GM21717 (cell line): Measurements from ENCODE around the gene DCLRE1B.

Experiments used
- ATAC-seq: cut with Tn5 transposase; IDR thresholded peaks from one replicate; pipeline ENCODE4 v1.9.1; 2021; ENCODE audit warnings: mild to moderate bottlenecking, moderate library complexity; ENCODE audit not compliant: unreplicated experiment

DCLRE1B gene

GRCh38 chr1:113904674-113905434 is at the start of gene DCLRE1B, which contains the start of gene AP4B1:
Gene DCLRE1B (plus strand): TSS chr1:113905326. CDS start chr1:113905587, 261 bp downstream.
Gene AP4B1 (minus strand): TSS chr1:113904799. CDS start chr1:113904717, 82 bp downstream.
- ATAC-seq: peak; percentile 91

GRCh38 chr1:113855630-113856400 is 49.3 kb upstream of the DCLRE1B start:
- no peak for ATAC-seq

DNA sequence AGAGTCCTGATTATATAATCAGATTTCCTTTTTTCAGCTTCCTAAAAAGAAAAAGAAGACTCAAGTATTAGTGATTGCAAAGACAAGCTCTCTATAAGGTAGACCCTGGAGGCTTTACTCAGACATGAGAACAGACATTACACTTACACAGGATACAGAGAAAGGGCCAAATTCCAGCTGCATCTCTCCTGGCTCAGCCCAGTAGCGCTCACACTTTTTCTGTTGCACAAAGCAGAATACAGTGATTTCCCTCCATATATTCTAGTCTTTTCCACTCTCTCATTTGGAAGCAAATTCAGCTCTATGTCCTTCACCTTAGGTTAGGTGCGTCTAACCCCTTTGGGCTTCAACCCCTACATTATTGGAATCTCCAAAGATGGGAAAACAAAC is 48.7 kb upstream of the DCLRE1B start:
- ATAC-seq: no peak

GRCh38 chr1:113857776-113858175 is 47.4 kb upstream of the DCLRE1B start:
- ATAC-seq: no peak

GRCh38 chr1:113858418-113858817 is 46.7 kb upstream of the DCLRE1B start:
- no peak for ATAC-seq

GRCh38 chr1:113858982-113859381 is 46.1 kb upstream of the DCLRE1B start:
- no peak for ATAC-seq

GRCh38 chr1:113859478-113860175 is 45.5 kb upstream of the DCLRE1B start:
- ATAC-seq: peak; percentile 71

DNA sequence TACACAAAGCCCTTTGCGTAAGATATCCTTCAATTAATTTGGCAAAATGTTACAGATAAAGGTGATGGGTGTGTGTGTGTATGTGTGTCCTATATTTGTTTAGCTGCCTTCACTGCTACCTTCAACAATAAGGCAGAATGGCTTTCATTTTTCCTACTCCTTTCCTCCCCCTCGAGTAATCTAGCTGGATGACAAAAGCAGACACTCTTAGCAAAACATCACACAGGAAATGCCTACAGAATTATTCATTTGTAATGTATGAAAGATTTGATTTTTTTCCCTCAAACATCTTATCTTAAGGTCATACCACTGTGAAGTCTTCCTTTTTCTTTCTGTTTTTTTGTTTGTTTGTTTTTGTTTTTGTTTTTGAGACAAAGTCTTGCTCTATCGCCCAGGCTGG is 44.2 kb upstream of the DCLRE1B start:
- ATAC-seq: no peak

GRCh38 chr1:113861641-113862040 is 43.5 kb upstream of the DCLRE1B start:
- ATAC-seq: no peak

DNA sequence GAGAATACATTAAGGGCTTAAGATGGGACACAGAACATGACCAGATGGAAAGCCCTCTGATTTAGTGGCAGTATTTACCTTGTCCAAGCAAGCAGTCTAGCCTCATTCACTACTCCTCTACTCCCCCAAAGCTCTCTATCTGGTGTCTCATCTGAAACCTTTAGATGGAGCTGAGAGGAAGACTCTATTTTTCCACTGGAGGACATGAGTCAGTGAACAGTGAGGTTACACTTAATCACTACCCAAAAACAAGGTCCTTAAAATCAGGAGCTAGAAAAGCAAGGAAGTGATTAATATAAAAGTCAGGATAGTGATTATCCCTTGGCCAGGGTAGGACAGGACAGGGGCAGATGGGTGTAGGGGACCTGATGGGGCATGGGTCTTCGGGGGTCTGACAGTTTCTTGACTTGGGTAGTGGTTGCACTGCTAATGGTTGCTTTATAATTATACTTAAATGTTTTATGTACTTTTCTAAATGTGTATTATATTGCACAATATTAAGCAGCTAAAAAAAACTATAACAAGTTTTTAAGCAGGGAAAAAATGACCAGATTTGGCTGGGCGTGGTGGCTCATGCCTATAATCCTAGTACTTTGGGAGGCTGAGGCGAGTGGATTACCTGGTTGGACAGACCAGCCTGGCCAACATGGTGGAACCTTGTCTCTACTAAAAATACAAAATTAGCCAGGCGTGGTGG is 36.6 kb upstream of the DCLRE1B start:
- ATAC-seq: no peak

DNA sequence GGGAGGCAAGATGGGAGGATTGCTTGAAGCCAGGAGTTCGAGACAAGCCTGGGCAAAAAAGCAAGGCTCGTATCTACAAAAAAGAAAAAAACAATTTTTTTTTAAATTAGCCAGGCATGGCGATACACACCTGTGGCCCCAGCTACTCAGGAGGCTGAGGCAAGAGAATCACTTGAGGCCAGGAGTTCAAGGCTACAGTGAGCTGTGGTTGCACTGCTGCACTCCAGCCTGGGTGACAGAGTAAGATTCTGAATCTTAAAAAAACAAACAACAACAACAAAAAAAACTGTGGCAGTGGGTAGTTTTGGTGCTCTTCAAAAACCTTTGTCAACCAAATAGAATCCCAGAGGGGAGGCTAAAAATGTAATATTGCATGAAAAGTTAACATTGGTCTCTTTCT is 34.3 kb upstream of the DCLRE1B start:
- ATAC-seq: no peak

- peak; percentile 86 for ATAC-seq
Observed at GRCh38 chr1:113871597-113872113, 33.5 kb upstream of the DCLRE1B start, which contains the start of gene PTPN22. Gene PTPN22 (minus strand): TSS chr1:113871712.

- no peak for ATAC-seq
Observed at GRCh38 chr1:113872219-113872935, 32.7 kb upstream of the DCLRE1B start.

- no peak for ATAC-seq
Observed at GRCh38 chr1:113874012-113874879, 30.9 kb upstream of the DCLRE1B start.

- no peak for ATAC-seq
Observed at GRCh38 chr1:113875714-113876113, 29.4 kb upstream of the DCLRE1B start.

DNA sequence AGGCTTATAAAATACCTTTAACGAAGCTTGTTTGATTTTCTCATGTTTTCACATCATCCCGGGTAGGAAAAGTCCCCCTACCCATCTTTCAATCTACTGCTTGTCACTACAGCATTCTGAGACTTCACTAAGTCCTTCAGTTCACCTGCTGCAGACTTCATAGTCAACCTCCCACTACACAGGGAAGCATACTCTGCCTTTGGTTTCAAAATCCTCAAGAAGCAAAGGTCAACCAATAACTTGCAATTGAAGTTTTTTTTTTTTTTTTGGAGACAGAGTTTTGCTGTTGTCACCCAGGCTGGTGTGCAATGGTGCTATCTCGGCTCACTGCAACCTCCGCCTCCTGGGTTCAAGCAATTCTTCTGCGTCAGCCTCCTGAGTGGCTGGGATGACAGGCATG is 28.9 kb upstream of the DCLRE1B start:
- ATAC-seq: no peak

DNA sequence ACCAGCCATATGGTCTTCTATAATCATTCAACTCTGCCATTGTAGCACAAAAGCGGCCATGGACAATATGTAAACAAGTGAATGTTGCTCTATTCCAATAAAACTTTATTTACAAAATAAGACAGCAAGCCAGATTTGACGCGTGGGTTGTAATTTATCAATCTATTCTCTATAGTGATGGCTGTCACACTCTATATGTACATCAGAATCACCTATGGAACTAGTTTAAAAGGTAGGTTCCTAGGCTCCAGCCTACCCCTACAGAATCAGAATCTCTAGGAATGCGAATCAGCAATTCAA is 25.4 kb upstream of the DCLRE1B start:
- ATAC-seq: no peak

DNA sequence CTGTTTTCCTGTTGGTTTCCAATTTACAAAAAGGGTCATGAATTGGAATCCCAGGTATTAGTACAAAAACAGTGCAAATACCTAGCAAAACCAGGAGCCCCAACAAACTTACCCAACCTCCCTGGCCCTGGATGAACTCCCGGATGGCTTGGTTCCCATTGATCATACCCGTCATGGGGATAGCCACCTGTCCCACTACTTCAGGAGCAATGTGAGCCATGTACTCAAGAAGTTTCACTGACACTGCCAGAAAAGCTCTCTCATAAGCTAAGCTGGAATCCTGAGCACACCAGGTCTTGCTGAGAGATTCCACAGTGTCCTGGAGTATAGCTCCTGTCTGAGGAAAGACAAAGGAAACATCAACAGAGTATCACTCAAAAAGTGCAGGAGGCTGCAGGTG is 23.5 kb upstream of the DCLRE1B start:
- no peak for ATAC-seq
